ENCODE results near the gene UBXN6. TPM values are rescaled to one million over a fixed set of nuclear protein-coding genes. Genes with fewer than 3 reads are reported as not detected.

Gene UBXN6
- total RNA-seq, result 100 to 1,000 TPM in 2 of 4 donors, 10 to 100 TPM in 2; 72.2 to 314 (median 132) TPM

- intact Hi-C loops (cut with DNase I; ENCODE audit: low total_unique reads), result no loop called here
- peak within 1 kb of the TSS; percentile 86 to 96 (median 93) for H3K27ac ChIP-seq
- TF ChIP-seq POLR2A (IDR thresholded peaks at IDR 0.05) (peak; percentile 38), POLR2AphosphoS5 (IDR thresholded peaks at IDR 0.05) (peak in 1 of 3 donors; percentile 65), CTCF (IDR thresholded peaks at IDR 0.05) (peak in 3 of 5 experiments; percentile 8 to 54 (median 35)), EP300 (IDR thresholded peaks at IDR 0.05; ENCODE audit: low read depth) (no peak)
- peaks cover 0 to 10% (median 4%) of the 10 kb centered on the region in 4 donors for H3K36me3 ChIP-seq
- peak within 1 kb of the TSS; percentile 74 to 95 (median 86) for H3K4me3 ChIP-seq
- no peaks in the 10 kb centered on the region for H3K9me3 ChIP-seq
- DNase-seq, result peak; percentile 98
- peaks cover 15 to 29% (median 22%) of the 10 kb centered on the region in 4 donors for H3K4me1 ChIP-seq
- no peaks in the 10 kb centered on the region for H3K27me3 ChIP-seq
- WGBS, 2 donors (ENCODE audit: low coverage in 1 of 2), result 12 to 50% methylated on average over 4 to 52 of the region's 52 CpGs
- in situ Hi-C loops (cut with MboI; ENCODE audit: low pct_ligation_motif_present in 1 of 4, low pct_unique_long_range_greater_than_20kb in 1 of 4, low sequenced_read_pairs in 3 of 4), result no loop called here
Observed at GRCh38 chr19:4457654-4458395, at the start of gene UBXN6. UBXN6 (minus strand) TSS chr19:4457794; CDS start chr19:4457697, 97 bp downstream.

- intact Hi-C loops (cut with DNase I; ENCODE audit: low total_unique reads) (no loop called here), in situ Hi-C loops (cut with MboI; ENCODE audit: low pct_ligation_motif_present in 1 of 4, low pct_unique_long_range_greater_than_20kb in 1 of 4, low sequenced_read_pairs in 3 of 4) (no loop called here)
- no peak for DNase-seq
- no peaks in the 10 kb centered on the region for H3K9me3 ChIP-seq
- H3K4me1 ChIP-seq, result no peaks in the 10 kb centered on the region
- no peak overlapping the region for H3K4me3 ChIP-seq
- H3K27me3 ChIP-seq, result no peaks in the 10 kb centered on the region
- no peaks in the 10 kb centered on the region for H3K36me3 ChIP-seq
- WGBS, 2 donors (ENCODE audit: low coverage in 1 of 2), result 77% methylated on average over 12 of the region's 12 CpGs; no CpG with 5 or more reads in 1 of the 2 donors
- H3K27ac ChIP-seq, result peak overlapping the region in 1 of 4 donors; percentile 8
- TF ChIP-seq CTCF (IDR thresholded peaks at IDR 0.05), result no peak
- no peak for TF ChIP-seq POLR2AphosphoS5 (IDR thresholded peaks at IDR 0.05)
- no peak for TF ChIP-seq EP300 (IDR thresholded peaks at IDR 0.05; ENCODE audit: low read depth)
- no peak for TF ChIP-seq POLR2A (IDR thresholded peaks at IDR 0.05)
Observed at GRCh38 chr19:4507150-4507452, 49.5 kb upstream of the UBXN6 start.

- no peak overlapping the region for H3K4me3 ChIP-seq
- H3K4me1 ChIP-seq, result no peaks in the 10 kb centered on the region
- peak overlapping the region in 1 of 4 donors; percentile 8 for H3K27ac ChIP-seq
- 79 to 88% methylated on average over 5 to 12 of the region's 17 CpGs for WGBS, 2 donors (ENCODE audit: low coverage in 1 of 2)
- intact Hi-C loops (cut with DNase I; ENCODE audit: low total_unique reads) (no loop called here), in situ Hi-C loops (cut with MboI; ENCODE audit: low pct_ligation_motif_present in 1 of 4, low pct_unique_long_range_greater_than_20kb in 1 of 4, low sequenced_read_pairs in 3 of 4) (no loop called here)
- no peaks in the 10 kb centered on the region for H3K9me3 ChIP-seq
- H3K36me3 ChIP-seq, result no peaks in the 10 kb centered on the region
- DNase-seq, result no peak
- H3K27me3 ChIP-seq, result no peaks in the 10 kb centered on the region
- TF ChIP-seq EP300 (IDR thresholded peaks at IDR 0.05; ENCODE audit: low read depth) (no peak), CTCF (IDR thresholded peaks at IDR 0.05) (no peak), POLR2A (IDR thresholded peaks at IDR 0.05) (no peak), POLR2AphosphoS5 (IDR thresholded peaks at IDR 0.05) (no peak)
Observed at GRCh38 chr19:4506449-4507149, 49.0 kb upstream of the UBXN6 start.

GRCh38 chr19:4505570-4506448 is 48.2 kb upstream of the UBXN6 start:
- H3K36me3 ChIP-seq, result no peaks in the 10 kb centered on the region
- no peaks in the 10 kb centered on the region for H3K27me3 ChIP-seq
- intact Hi-C loops (cut with DNase I; ENCODE audit: low total_unique reads), result no loop called here
- TF ChIP-seq POLR2AphosphoS5 (IDR thresholded peaks at IDR 0.05) (no peak), EP300 (IDR thresholded peaks at IDR 0.05; ENCODE audit: low read depth) (no peak), CTCF (IDR thresholded peaks at IDR 0.05) (no peak), POLR2A (IDR thresholded peaks at IDR 0.05) (no peak)
- 94 to 95% methylated on average over 12 to 34 of the region's 34 CpGs for WGBS, 2 donors (ENCODE audit: low coverage in 1 of 2)
- in situ Hi-C loops (cut with MboI; ENCODE audit: low pct_ligation_motif_present in 1 of 4, low pct_unique_long_range_greater_than_20kb in 1 of 4, low sequenced_read_pairs in 3 of 4), result no loop called here
- H3K27ac ChIP-seq, result peak overlapping the region in 1 of 4 donors; percentile 8
- H3K4me1 ChIP-seq, result no peaks in the 10 kb centered on the region
- no peak overlapping the region for H3K4me3 ChIP-seq
- DNase-seq, result no peak
- H3K9me3 ChIP-seq, result no peaks in the 10 kb centered on the region
